Measurements from ENCODE around the gene ARGFX. TPM values are rescaled to one million over a fixed set of nuclear protein-coding genes. Genes with fewer than 3 reads are reported as not detected.

ARGFX gene
- total RNA-seq, 1 experiment from 2014 or later: not detected

- TF ChIP-seq CTCF (IDR thresholded peaks at IDR 0.05 in 2 of 3, conservative IDR thresholded peaks at IDR 0.05 in 1 of 3; ENCODE audit: borderline replicate concordance in 1 of 3, insufficient read depth in 1 of 3, low read depth in 2 of 3, low read length in 2 of 3) (no peak), POLR2A (IDR thresholded peaks at IDR 0.05; ENCODE audit: borderline replicate concordance, extremely low read depth, insufficient read depth, insufficient read length) (no peak), EZH2phosphoT487 (IDR thresholded peaks at IDR 0.05; ENCODE audit: borderline replicate concordance) (no peak), EGR1 (IDR thresholded peaks at IDR 0.05; ENCODE audit: low read depth) (no peak), SIN3A (IDR thresholded peaks at IDR 0.05; ENCODE audit: low read depth) (no peak), CBX3 (IDR thresholded peaks at IDR 0.05; ENCODE audit: low read depth) (no peak)
Measured at GRCh38 chr3:121594850-121595249, 27.1 kb downstream of the ARGFX start (continued).

GRCh38 chr3:121595765-121596406 lies 28.1 kb downstream of the ARGFX start:
- H3K9ac ChIP-seq (ENCODE audit: low read length): no peak overlapping the region
- ChIA-PET POLR2A (no interaction called here), RAD21 (ENCODE audit: low non-redundant PET in 1 of 2, low total read pairs in 2 of 2, uncharacterized antibody in 2 of 2, unreplicated experiment in 2 of 2) (no interaction called here), CTCF (no interaction called here)
- no peaks in the 10 kb centered on the region for H3K36me3 ChIP-seq (ENCODE audit: control insufficient read depth in 1 of 2, insufficient read depth in 2 of 2, low read length in 2 of 2)
- TF ChIP-seq SRF (IDR thresholded peaks at IDR 0.05; ENCODE audit: low read depth) (no peak), ZBTB33 (IDR thresholded peaks at IDR 0.05; ENCODE audit: extremely low read depth, insufficient replicate concordance, low read length) (no peak), FOSL1 (IDR thresholded peaks at IDR 0.05; ENCODE audit: low read depth) (no peak), SIN3A (IDR thresholded peaks at IDR 0.05; ENCODE audit: low read depth) (no peak), EGR1 (IDR thresholded peaks at IDR 0.05; ENCODE audit: low read depth) (no peak), EZH2phosphoT487 (IDR thresholded peaks at IDR 0.05; ENCODE audit: borderline replicate concordance) (no peak)
- no peaks in the 10 kb centered on the region for H3K27me3 ChIP-seq (ENCODE audit: insufficient read depth, low read length)
- H3K4me3 ChIP-seq (replicated peaks in 1 of 2; ENCODE audit: low read depth in 1 of 2, low read length in 2 of 2): no peak overlapping the region
- no peak overlapping the region for H3K27ac ChIP-seq (ENCODE audit: low read depth, low read length)
- H3K79me2 ChIP-seq (ENCODE audit: insufficient read depth, low read length): no peaks in the 10 kb centered on the region
- intact Hi-C loops (cut with micrococcal nuclease): no loop called here
- H3K4me1 ChIP-seq (ENCODE audit: control insufficient read depth in 1 of 2, insufficient read depth in 2 of 2, low read length in 2 of 2): 0 out of 4 replicates have a peak, but pooled peaks cover 0 to under 1% of the 10 kb centered on the region in 2 experiments
- no peaks in the 10 kb centered on the region for H3K9me2 ChIP-seq (ENCODE audit: insufficient read depth)
- ATAC-seq (no peak), DNase-seq (ENCODE audit: low read depth, low spot score) (no peak)
- BruUV-seq (replicated peaks): no TSS peak
- H3K9me3 ChIP-seq (ENCODE audit: control insufficient read depth in 1 of 2, insufficient read depth in 1 of 2, low read depth in 1 of 2, low read length in 2 of 2): no peaks in the 10 kb centered on the region
- H2AFZ ChIP-seq (ENCODE audit: low read depth, low read length, poor library complexity, severe bottlenecking): no peak overlapping the region
- no peak overlapping the region for H3K4me2 ChIP-seq (ENCODE audit: low read length)
- H4K20me1 ChIP-seq (ENCODE audit: insufficient read depth): no peaks in the 10 kb centered on the region
